DND-41 (cell line): ENCODE measurements around the gene FBXO10.
A peak's percentile ranks its signal among the peaks of the same experiment; 100 is the strongest.

ENCODE experiments used
- ATAC-seq: fragments of 200-7000 bp; cut with Tn5 transposase; 3 replicates; pipeline ENCODE4 v1.9.1; 2021; ENCODE audit warnings: low read depth; ENCODE audit not compliant: insufficient read depth
- DNase-seq: peaks from one replicate; pipeline ENCODE4 v3.0.0-alpha.2; 2020
- H2AFZ ChIP-seq: 2 replicates; pipeline ENCODE4 v1.6.0; 2012; ENCODE audit warnings: low read depth, low read length
- H3K27ac ChIP-seq: 2 replicates; pipeline ENCODE4 v1.5.1; 2012; ENCODE audit warnings: low read length, inconsistent platforms
- H3K27me3 ChIP-seq: fragments of 200-600 bp; sonication (generic); 2 replicates; pipeline ENCODE4 v1.6.0; 2012; ENCODE audit warnings: low read length, mild to moderate bottlenecking, inconsistent platforms; ENCODE audit not compliant: insufficient read depth, poor library complexity
- H3K36me3 ChIP-seq: 2 replicates; pipeline ENCODE4 v1.5.1; 2012; ENCODE audit warnings: low read length, inconsistent platforms; ENCODE audit not compliant: insufficient read depth
- H3K4me1 ChIP-seq: 2 replicates; pipeline ENCODE4 v1.5.1; 2012; ENCODE audit warnings: mild to moderate bottlenecking, low read length; ENCODE audit not compliant: insufficient read depth
- H3K4me2 ChIP-seq: 2 replicates; pipeline ENCODE4 v1.6.0; 2012; ENCODE audit warnings: mild to moderate bottlenecking, moderate library complexity, low read length, inconsistent platforms; ENCODE audit not compliant: insufficient read depth
- H3K4me3 ChIP-seq, 2 experiments: fragments of 200-600 bp in 1 of 2; shearing (Covaris generic) in 1 of 2; 2 replicates each; pipeline ENCODE4 v1.5.1; 2012 to 2016; ENCODE audit warnings: inconsistent platforms in 2 of 2, low read length in 2 of 2, mild to moderate bottlenecking in 2 of 2, low read depth in 1 of 2, moderate library complexity in 1 of 2
- H3K79me2 ChIP-seq: 2 replicates; pipeline ENCODE4 v1.6.0; 2012; ENCODE audit warnings: low read length, inconsistent platforms; ENCODE audit not compliant: insufficient read depth
- H3K9ac ChIP-seq: 2 replicates; pipeline ENCODE4 v1.6.0; 2012; ENCODE audit warnings: low read depth, mild to moderate bottlenecking, inconsistent platforms, low read length, moderate library complexity
- H3K9me3 ChIP-seq: 2 replicates; pipeline ENCODE4 v1.5.1; 2012; ENCODE audit warnings: low read length, moderate library complexity, mild to moderate bottlenecking, inconsistent platforms; ENCODE audit not compliant: insufficient read depth, severe bottlenecking
- H4K20me1 ChIP-seq: 2 replicates; pipeline ENCODE4 v1.6.0; 2012; ENCODE audit warnings: low read length; ENCODE audit not compliant: insufficient read depth
- CTCF ChIP-seq: IDR thresholded peaks from 2 replicates; pipeline ENCODE4 v1.5.1; 2012; ENCODE audit warnings: borderline replicate concordance, low read length, moderate library complexity, mild to moderate bottlenecking; ENCODE audit not compliant: poor library complexity, severe bottlenecking; ENCODE audit errors: extremely low read depth
- EZH2 ChIP-seq: IDR thresholded peaks from 3 replicates; pipeline ENCODE4 v1.6.1; 2012; ENCODE audit warnings: borderline replicate concordance, low read depth, mild to moderate bottlenecking, moderate library complexity, low read length, inconsistent platforms; ENCODE audit not compliant: severe bottlenecking

Gene FBXO10

DNA sequence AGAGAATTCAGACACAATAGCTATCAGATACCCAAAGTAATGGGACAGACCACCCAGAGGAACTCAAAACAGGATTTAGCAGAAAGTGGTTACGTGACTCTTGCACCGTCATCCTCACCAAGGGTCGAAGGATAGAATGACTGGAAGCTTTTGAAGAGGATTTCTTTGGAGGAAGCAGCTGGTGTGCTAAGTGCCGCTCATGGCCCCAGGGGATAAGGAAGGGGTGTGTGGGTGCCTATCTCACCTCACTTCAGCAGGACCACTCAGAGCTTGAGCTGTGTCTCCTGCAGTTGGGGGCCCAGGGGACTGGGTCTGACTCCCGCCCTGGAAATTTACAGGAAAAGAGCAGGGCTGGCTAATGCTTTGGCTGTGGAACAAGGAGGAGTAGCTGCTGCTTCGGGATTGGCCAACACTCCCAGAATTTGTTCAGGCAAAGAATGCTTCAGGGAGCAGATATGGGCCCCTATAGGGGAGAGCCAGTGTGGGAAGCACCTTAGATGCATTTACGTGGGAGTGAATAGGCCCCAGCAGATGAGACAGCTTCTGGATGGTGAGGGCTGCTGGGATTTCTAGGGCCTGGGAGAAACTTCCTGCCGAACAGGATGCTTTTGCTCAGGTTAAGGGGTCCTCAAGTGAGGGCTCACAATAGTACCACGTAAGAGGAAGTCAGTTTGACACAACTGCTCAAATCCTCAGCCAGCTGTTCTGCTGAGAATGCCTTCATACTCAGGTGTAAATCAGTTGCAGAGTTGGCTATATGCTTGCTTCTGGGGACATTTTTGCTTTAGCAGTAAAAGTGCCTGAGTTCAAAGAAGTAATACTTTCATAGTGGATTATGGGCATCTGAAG, 45.3 kb upstream of the FBXO10 start:
- DNase-seq (no peak), ATAC-seq (peak; percentile 48; the same call in 1 of the 3 replicates)
- H3K4me2 ChIP-seq: no peak overlapping the region
- no peaks in the 10 kb centered on the region for H3K36me3 ChIP-seq
- H3K9me3 ChIP-seq: no peaks in the 10 kb centered on the region
- no peak overlapping the region for H3K9ac ChIP-seq
- TF ChIP-seq EZH2 (no peak), CTCF (no peak)
- H3K4me1 ChIP-seq: no peaks in the 10 kb centered on the region
- no peaks in the 10 kb centered on the region for H4K20me1 ChIP-seq
- H3K79me2 ChIP-seq: no peaks in the 10 kb centered on the region
- H3K27me3 ChIP-seq: peaks cover 8% of the 10 kb centered on the region
- H3K4me3 ChIP-seq: no peak overlapping the region
- H3K27ac ChIP-seq: no peak overlapping the region
- H2AFZ ChIP-seq: no peak overlapping the region

- ATAC-seq (no peak), DNase-seq (no peak)
- H3K4me3 ChIP-seq: no peak overlapping the region
- no peaks in the 10 kb centered on the region for H3K4me1 ChIP-seq
- H3K79me2 ChIP-seq: no peaks in the 10 kb centered on the region
- no peak overlapping the region for H3K27ac ChIP-seq
- no peak overlapping the region for H3K4me2 ChIP-seq
- no peak overlapping the region for H2AFZ ChIP-seq
- H3K36me3 ChIP-seq: no peaks in the 10 kb centered on the region
- no peaks in the 10 kb centered on the region for H3K9me3 ChIP-seq
- no peaks in the 10 kb centered on the region for H4K20me1 ChIP-seq
- H3K9ac ChIP-seq: no peak overlapping the region
- TF ChIP-seq EZH2 (no peak), CTCF (no peak)
- peaks cover 8% of the 10 kb centered on the region for H3K27me3 ChIP-seq
Measured at GRCh38 chr9:37620396-37620795, 44.2 kb upstream of the FBXO10 start.

DNA sequence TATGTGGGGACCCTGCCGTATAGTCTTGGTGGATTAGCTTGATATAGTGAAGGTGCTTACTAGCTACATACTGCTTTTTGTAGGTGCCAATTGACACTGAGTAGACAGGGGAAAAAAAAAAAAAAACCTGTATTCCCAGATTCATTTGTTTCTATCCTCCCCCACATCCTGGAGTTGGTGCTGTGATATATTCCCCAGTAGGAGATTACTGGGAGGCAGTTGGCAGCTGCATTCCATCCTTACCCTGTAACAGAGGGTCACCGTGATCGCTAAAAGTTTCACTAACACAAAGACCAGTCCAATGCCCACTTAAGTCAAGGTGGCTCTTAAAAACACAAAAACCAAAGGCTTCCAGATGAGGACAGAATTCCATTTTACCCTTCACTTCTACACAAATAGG, 43.6 kb upstream of the FBXO10 start:
- H3K27me3 ChIP-seq: peaks cover 8% of the 10 kb centered on the region
- no peaks in the 10 kb centered on the region for H3K9me3 ChIP-seq
- no peak overlapping the region for H3K4me3 ChIP-seq
- no peak for TF ChIP-seq EZH2
- no peak for TF ChIP-seq CTCF
- no peaks in the 10 kb centered on the region for H4K20me1 ChIP-seq
- DNase-seq (no peak), ATAC-seq (no peak)
- no peak overlapping the region for H2AFZ ChIP-seq
- no peaks in the 10 kb centered on the region for H3K36me3 ChIP-seq
- no peak overlapping the region for H3K4me2 ChIP-seq
- H3K79me2 ChIP-seq: no peaks in the 10 kb centered on the region
- H3K27ac ChIP-seq: no peak overlapping the region
- no peak overlapping the region for H3K9ac ChIP-seq
- H3K4me1 ChIP-seq: no peaks in the 10 kb centered on the region
